SIG-M5 treated with dmso at 0.1 percent for 504 hours (cell line): ENCODE results near the gene CAMK1D.
"Not testable (repeated sequence)": the region's sequence is repeated elsewhere in the genome, so short reads cannot be mapped to it uniquely, and the experiment has no call there.

Experiments
- DNase-seq: peaks from one replicate; lab custom pipeline; 2025; ENCODE audit not compliant: unreplicated experiment; lab: John Stamatoyannopoulos, UW

The CAMK1D gene

DNA sequence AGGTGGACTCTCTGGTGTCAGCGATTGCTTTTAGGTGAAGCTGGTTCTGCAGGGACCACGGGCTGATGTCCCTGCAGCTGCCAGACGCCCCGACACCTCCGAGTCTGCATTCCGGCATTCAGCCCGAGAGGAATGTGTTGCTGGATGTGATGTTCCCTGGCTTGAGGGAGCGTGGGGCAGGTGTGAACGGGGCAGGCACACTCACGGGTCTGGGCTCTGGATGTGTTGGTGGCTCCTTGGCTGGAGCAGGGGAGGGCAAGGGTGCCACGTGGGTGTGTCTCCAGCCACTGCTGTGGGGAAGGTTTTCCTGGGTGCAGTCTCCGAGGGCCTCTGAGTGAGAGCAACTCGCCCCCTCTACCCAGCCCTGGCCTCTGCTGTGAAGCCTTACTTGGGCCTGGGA is 140.5 kb downstream of the CAMK1D start:
- no peak for DNase-seq

DNA sequence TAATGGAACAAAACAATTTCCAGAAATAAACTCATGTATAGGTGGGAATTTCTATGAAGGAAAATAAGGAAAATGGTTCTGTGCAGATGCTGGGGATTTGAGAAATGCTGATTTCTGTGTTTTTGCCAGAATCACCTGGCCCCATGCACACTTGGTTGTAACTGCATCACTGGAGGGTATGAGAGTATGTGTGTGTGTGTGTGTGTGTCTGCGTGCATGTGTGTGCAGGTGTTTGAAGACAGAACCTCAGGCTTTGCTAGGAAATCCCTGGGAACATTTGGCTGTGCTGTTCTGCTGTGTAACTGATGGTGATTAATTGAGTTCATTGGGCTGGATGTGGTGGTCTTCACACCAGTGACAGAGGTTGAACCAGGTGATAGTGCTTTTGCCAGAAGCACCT is 141.6 kb downstream of the CAMK1D start:
- DNase-seq = no peak

DNA sequence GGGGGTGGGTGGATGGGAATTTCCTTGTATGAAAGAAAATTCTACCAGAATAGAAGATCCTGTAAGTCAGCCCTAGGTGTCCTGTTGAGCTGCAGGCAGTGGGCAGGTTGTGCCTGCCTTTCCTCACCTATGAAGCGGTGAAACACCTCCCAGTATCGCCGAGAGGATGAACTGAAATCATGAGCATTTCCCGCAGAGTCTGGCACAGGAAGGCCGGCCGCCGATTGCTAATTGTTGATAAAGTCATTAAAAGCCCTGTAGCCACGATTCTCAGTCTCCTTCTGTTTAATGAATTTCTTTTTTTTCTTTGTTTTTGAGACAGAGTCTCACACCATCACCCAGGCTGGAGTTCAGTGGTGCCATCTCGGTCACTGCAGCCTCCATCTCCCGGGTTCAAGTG is 142.1 kb downstream of the CAMK1D start:
- DNase-seq = no peak

GRCh38 chr10:12492016-12492415 is 142.7 kb downstream of the CAMK1D start:
- DNase-seq = no peak

- not testable (repeated sequence) for DNase-seq
Observed at GRCh38 chr10:12497046-12497445, 147.7 kb downstream of the CAMK1D start.

DNA sequence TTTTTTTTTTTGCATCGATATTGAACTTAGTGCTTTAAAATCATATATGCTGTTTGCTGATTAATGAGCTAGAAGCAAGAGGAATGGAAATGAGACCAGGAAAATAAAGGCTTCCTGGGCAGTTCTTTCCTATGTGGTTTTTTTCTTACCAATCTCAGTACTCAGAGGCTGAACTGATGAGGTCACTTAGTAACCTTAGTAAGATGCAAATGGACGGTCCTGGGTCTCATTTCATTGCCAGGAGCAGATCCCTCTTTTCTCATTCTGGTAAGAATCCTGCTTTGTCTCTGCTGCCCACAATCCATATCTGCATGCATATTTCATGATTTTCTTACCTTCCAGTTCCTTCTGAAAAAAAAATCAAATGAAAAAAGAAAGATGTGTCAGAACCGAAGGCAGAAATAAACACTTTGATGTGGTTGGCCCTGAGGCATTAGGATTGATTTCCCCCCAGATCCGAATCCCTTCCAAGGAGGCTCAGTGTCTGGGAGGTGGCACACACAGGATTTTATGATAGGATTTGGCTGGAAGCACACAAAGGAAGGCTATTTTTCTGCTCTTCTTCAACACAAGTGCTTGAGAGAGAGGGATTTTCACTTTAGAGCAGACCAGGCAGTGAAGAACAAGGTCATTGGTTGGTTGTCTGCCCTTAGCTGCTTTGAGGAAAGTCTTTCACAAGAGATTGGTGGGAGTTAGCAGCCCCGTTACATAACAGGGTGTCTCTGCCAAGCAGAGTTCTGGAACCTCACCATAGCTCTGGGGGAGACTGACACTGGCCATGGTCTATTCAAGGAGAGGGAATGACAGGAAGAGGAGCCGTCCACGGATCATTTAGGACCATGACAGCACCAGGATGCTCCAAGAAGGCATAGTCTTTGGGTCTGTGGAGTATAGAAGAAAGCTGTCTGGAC is 150.0 kb downstream of the CAMK1D start:
- DNase-seq = no peak

- DNase-seq = no peak
Observed at GRCh38 chr10:12500381-12501303, 151.3 kb downstream of the CAMK1D start.

DNA sequence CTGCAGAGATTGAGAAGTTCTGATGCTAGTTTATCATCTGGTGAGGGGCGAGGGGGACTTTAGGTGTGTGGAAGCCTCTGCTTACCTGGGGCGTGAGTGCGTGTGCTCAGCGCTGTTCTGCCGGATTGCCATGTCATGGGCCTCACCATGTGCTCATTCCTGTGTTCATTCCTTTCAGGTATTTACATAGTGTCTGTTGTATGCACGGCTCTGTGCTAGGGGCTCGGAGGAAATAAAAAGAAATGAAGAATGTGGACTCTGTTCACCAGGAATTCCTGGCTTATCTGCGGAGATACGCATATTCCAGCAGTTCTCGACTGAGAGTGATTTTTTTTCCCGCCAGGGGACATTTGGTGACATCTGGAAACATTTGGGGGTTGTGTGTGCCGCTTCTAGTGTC is 152.0 kb downstream of the CAMK1D start:
- DNase-seq = no peak

DNA sequence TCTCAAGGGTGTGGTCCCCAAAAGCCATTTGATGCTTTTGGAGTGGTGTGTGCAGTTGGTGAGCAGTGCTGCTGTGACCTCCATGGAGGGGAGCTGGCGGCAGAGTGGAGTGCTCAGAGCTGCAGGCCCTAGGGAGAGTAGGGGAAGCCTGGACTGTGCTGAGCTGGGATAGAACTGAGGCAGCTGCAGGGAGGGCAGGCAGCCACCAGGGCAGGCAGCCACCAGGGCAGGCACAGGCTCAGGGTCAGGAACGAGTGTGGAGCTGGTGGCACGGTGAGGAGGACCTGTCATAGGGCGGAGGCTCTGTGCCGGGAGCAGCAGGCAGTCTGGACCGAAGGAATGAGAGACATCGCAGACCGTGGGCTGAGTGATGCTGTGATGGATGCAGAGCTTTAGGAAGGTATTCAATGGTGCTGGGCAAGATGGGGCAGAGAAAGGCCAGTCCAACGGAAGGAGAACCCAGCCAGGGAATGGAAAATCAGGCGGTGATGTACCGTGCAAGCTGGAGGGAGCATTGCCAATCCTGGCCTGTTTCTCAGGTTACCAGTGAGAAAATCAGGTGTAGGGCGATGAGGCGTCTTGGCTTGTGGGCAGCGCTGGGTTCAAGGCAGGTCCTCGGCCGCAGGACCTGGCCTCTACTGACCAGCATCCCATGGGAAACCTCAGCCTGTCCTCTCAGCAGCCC is 152.6 kb downstream of the CAMK1D start:
- no peak for DNase-seq

DNA sequence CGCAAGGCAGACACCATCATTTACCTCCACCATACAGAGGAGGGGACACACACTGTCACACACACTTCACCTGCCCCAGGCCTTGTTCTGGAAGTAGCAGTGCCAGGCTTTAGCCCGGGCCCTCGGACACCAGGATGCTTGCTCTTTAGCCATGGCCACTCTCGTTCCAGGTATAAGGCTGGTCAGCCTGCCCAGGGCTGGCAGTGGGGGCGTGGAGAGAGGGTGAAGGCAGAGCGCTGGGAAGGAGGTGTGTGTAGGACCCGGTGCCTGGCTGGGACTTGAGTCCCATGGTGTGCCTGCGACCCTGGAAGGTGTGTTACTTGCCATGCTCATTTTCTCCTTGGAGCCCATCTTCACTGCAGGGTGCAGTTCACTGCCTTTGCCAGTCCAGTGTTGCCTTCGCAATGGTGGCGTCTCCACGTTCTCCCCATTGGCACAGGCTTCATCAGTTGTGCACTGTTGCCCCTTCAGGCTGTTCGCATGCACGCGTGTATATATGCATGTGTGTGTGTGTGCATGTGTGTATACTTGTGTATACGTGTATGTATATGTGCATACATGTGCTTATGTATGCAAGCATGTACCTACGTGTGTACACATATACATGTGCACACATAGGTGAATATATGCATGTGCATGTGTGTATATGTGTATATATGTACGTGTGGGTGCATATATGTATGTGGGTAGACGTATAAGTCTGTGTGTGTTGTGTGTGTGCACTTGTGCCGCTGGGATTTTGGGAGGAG is 153.4 kb downstream of the CAMK1D start:
- no peak for DNase-seq

DNA sequence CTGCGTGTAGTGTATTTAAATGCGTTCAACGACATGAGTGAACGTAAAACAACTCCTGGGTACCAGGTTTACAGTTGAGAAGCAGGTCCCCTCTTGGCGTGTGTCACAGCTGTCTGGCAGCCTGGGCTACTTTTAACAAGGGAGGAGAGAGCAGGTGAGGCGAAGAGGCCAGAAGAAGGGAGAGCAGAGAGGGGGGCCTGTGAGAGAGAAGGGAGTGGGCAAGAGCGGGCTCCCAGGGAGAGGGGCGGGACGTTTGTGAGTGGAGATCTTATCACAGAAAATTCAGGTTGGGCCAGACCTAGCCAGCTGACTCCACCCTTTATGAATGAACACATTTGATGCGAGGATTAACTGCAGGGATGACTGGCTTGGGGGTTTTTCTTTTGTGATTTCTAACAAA is 154.0 kb downstream of the CAMK1D start:
- DNase-seq = no peak

DNA sequence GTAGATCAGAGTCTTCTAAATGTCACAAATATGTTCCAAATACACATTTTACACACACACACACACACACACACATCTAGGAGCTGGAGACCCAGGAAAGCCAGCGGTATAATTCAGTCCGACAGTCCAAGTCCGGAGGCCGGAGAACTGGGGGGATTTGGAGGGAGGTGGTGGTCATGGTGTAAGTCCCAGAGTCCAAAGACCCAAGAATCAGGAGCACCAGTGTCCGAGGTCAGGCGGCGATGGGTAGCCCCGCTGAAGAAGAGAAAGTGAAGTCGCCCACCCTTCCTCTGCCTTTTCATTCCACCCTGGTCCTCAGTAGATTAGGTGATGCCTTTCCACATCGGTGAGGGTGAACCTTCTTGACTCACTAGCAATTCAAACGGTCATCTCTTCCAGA is 154.8 kb downstream of the CAMK1D start:
- DNase-seq = no peak

GRCh38 chr10:12504628-12505027 is 155.3 kb downstream of the CAMK1D start:
- no peak for DNase-seq

DNA sequence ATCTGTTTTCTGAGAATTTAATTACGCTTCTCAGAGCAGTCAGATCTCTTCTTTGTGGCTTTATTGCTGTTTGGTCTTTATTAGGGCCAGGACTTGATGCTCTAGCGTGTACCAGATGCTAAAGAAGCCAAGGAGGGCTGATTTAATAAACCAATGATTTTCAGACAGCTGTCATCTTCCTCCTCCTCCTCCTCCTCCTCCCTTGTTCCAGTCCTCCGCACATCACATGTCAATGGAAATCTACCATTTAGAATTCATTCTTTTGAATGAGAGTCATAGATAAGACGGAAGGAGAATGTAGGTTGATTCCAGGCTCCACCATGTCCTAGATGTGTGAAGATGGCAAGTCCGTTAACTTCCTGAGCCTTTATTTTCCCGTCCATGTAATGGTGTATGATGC is 156.3 kb downstream of the CAMK1D start:
- DNase-seq = no peak

- no peak for DNase-seq
Observed at GRCh38 chr10:12507165-12507850, 158.0 kb downstream of the CAMK1D start.

GRCh38 chr10:12508165-12508564 is 158.8 kb downstream of the CAMK1D start:
- DNase-seq = no peak

- DNase-seq = no peak
Observed at GRCh38 chr10:12509016-12509793, 159.9 kb downstream of the CAMK1D start.

DNA sequence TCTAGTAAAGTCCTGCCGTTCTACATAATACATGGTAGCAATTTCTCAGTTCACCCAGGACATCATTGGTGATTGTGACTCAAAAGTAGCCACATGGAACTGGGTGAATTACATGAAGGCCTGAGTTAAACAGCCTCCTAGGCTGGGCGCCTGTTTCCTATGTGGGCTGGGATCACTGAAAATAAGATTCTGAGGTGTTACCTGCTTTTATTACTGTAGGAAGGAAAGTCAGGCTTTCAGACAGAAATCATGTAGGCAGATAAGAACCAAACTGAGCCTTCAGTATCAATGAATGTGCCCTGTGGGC is 160.4 kb downstream of the CAMK1D start:
- DNase-seq = no peak

- no peak for DNase-seq
Observed at GRCh38 chr10:12510501-12510941, 161.2 kb downstream of the CAMK1D start.
